Activated CD4-positive, alpha-beta T cell treated with anti-CD3 and anti-CD28 coated beads, Interleukin-2, amount 50 U/mL, for 16 hours (primary cell): ENCODE data around the gene EP400.
"Not testable (repeated sequence)": the region's sequence is repeated elsewhere in the genome, so short reads cannot be mapped to it uniquely, and the experiment has no call there.

Source experiments
- DNase-seq: peaks from one replicate; pipeline ENCODE4 v3.0.0-alpha.2; 2020

The EP400 gene

DNA sequence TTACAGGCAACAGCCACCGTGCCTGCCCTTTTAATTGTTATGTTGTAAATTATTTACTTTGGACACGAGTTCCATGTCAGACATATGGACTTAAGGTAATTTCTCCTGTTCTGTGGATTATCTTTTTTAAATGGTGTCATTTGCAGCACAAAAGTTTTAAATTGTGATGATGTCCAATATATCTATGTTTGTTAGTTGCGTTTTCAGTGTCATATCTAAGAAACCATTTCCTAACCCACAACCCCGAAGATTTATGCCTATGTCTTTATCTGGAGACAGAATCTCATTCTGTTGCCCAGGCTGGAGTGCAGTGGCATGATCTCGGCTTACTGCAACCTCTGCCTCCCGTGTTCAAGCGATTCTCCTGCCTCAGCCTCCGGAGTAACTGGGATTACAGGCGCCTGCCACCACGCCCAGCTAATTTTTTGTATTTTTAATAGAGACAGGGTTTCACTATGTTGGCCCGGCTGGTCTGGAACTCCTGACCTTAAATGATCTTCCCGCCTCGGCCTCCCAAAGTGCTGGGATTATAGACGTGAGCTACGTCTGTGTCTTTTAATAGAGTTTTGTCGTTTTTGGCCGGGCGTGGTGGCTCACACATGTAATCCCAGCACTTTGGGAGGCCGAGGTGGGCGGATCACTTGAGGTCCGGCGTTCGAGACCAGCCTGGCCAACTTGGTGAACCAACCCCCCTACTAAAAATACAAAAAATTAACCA, 870 bp upstream of the EP400 start:
- peak; percentile 25 for DNase-seq

DNA sequence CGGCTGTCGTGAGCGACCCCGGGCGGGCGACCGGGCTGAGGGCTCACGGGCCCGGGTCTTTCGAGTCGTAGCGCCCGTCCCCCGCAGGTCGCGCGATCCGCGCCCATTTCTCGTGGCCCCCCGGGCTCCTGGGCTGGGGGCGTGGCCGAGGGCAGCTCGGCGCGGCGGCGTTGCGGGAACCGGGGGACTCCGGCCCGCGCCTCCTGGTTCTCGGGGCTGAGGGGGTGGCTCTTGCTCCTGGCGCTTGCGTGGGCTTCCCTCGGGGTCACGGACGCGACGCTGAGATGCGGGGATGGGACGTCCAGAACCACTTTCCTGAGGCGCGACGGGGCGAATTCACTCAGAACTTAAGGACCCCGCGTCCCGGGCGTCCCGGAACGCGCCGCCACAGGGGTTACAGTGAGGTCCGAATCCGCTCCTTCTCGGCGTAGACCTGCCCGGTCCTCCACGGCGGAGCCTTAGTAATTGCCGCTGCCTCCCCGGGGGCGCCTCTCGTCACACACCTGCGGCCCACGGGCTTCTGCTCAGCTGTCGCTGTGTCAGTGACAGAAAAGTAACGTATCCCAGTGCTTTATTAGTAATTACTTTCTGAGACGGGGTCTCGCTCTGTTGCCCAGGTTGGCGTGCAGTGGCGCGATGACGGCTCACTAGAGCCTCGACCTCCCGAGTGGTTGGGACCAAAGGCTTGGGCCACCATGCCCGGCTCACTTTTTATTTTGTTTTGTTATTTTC, 606 bp downstream of the EP400 start:
- peak; percentile 37 for DNase-seq

DNA sequence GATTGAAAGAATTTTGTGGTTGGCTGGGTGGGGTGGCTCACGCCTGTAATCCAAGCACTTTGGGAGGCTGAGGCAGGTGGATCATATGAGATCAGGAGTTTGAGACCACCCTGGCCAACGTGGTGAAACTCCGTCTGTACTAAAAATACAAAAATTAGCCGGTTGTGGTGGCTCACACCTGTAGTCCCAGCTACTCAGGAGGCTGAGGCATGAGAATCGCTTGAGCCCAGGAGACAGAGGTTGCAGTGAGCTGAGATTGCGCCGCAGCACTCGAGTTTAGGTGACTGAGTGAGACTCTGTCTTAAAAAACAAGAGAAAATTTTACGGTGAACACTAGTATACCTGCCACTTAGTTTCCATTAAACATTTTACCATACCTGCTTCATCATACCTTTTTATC, 4.1 kb downstream of the EP400 start:
- not testable (repeated sequence) for DNase-seq

DNA sequence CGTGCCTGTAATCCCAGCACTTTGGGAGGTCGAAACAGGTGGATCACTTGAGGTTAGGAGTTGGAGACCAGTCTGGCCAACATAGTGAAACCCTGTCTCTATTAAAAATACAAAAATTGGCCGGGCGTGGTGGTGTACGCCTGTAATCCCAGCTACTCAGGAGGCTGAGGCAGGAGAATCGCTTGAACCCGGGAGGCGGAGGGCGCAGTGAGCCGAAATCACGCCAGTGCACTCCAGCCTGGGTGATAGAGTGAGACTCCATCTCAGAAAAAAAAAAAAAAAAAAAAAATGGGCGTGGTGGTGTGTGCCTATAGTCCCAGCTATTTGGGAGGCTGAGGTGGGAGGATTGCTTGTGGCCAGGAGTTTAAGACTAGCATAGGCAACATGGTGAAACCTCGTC, 4.7 kb downstream of the EP400 start:
- DNase-seq, result not testable (repeated sequence)

DNA sequence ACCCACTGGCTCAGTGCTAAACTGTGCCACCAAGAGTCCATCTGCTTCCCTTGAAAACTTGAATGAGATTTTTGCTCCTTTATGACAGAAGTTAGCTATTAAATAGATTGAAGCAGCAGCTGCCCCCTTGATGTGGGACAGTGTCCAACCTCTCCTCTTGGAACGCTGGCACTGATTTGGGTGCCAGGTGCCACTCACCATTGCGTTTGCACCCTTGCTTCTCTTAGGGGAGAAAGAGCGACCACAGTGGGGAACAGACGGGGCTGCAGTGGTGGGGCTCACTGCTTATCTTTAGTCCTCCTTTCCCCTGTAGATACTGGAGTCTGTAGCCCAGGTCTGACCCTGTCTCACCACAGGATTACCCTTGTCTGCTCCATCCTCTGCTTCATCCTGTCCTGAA, 9.4 kb downstream of the EP400 start:
- DNase-seq, result no peak

DNA sequence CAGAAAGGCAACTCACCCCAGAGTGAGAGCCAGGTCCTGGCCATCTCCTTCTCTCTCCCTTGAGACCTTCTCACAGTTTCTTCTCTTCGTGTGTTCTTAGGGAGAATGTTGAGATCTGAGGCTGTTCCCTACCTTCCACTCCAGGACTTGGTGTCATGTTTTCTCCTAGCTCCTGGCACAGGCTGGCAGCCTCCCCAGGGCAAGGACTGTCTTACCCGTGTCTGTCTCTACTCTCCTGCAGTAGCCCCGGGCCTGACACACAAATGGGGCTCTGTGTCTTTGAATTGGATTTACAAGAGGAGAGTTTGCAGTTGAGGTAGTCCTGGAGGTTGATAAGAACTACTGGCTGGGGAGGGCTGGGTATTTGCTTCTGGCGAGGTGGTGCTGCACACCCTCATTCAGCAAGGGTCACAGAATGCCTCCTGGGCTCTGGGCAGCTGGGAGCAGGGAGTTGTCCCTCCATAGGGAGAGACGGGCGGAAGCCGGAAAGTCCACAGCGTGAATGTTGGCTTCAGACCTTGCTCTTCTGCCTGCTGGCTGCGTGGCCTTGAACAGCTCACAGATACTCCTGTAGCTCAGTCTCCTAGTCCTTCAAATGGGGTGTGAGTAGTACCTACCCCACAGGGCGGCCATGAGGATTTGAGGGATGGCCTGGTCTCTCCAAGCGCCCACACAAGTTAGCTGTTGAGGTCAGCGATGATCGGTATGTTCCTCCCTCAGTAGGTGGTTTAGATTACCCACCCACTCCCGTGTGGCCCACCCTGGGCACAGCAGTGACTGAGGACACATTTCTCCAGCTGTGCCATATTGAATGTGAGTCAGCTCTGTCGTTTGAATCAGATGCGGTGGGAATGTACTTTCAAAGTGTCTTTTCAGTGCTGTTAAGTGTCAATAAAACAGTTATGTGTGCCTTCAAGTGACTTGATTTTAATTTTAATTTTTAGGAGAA, 10.2 kb downstream of the EP400 start:
- DNase-seq, result no peak

DNA sequence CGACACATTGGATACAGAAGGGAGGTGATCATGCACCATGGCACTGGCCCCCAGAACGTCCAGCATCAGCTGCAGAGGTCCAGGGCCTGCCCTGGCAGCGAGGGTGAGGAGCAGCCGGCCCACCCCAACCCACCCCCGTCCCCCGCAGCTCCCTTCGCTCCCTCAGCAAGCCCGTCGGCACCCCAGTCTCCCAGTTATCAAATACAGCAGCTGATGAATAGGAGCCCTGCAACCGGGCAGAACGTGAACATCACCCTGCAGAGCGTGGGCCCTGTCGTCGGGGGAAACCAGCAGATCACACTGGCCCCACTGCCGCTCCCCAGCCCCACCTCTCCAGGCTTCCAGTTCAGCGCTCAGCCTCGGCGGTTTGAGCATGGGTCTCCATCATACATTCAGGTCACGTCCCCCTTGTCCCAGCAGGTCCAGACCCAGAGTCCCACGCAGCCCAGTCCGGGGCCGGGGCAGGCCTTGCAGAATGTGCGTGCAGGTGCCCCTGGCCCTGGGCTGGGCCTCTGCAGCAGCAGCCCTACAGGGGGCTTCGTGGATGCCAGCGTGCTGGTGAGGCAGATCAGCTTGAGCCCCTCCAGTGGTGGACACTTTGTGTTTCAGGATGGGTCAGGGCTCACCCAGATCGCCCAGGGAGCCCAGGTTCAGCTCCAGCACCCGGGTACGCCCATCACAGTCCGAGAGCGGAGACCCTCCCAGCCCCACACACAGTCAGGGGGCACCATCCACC, 11.0 kb downstream of the EP400 start:
- DNase-seq, result not testable (repeated sequence)

DNA sequence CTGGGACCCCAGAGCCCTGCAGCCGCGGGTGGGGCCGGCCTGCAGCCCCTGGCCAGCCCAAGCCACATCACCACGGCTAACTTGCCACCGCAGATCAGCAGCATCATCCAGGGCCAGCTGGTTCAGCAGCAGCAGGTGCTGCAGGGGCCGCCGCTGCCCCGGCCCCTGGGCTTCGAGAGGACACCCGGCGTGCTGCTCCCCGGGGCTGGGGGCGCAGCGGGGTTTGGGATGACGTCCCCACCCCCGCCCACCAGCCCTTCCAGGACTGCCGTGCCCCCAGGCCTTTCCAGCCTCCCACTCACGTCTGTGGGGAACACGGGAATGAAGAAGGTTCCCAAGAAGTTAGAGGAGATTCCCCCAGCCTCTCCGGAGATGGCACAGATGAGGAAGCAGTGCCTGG, 11.6 kb downstream of the EP400 start:
- DNase-seq, result not testable (repeated sequence)

DNA sequence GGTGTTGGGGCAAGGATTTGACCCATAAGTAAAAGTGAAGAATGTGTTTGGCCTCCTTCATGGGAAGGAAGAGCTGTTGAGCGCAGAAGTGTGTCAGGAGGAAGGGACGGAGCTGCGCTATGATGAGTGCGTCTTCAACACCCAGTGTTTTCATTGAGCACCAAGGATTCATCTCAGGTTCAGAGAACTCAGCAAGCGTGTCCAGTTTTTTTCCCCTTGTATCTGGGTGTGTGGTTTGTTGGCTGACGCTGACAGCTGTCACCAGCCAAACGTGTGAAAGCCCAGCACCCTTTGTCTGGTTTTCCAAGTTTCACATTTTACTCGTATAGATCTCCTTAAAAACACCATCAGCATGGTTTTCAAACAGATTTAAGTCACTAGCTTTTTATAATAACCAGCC, 12.3 kb downstream of the EP400 start:
- no peak for DNase-seq

DNA sequence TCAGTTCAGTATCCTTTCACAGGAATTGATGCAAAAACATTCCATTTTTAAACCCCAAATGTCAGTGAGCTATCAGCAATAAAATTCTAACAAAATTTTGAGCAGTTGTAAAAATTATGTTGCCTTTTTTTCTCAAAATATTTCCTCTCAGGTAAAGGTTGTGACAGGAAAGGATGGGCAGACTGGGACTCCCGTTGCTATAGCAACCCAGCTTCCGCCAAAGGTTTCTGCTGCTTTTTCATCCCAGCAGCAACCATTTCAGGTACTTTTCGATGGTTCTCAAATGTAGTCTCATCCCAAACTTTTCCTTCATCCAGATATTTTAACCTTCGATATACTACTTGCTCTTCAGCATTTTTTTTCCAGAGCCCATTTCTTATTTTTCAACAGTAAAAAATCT, 13.6 kb downstream of the EP400 start:
- DNase-seq, result no peak

DNA sequence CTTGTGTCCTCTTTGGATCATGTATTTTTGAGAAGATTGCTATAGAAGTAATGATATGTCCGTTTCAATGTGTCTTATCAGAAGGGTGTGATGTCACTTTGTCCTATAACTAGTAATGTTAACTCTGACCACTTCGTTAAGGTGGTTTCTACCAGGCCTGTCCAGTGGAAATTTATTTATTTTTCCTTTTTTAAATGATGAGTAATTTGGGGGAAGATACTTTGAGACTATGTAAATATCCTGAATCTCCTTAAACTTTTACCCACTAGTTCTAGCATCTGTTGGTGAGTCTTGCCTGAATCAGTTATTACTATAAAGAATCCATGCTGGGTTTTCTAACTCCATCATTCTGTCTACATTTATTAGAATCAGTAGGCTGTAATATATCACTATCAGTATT, 15.3 kb downstream of the EP400 start:
- no peak for DNase-seq

DNA sequence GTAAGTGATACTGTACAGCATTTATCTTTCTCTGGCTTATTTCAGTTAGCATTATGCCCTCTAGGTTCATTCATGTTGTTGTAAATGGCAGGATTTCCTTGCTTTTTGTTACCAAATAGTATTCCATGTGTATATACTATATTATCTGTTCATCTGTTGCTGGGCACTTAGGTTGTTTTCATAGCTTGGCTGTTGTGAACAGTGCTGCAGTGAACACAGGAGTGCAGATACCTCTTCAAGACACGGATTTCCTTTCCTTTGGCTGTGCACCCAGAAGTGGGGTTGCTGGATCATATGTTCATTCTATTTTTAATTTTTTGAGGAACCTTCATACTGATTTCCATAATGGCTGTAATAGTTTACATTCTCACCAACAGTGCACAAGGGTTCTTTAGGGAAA, 21.5 kb downstream of the EP400 start:
- no peak for DNase-seq

DNA sequence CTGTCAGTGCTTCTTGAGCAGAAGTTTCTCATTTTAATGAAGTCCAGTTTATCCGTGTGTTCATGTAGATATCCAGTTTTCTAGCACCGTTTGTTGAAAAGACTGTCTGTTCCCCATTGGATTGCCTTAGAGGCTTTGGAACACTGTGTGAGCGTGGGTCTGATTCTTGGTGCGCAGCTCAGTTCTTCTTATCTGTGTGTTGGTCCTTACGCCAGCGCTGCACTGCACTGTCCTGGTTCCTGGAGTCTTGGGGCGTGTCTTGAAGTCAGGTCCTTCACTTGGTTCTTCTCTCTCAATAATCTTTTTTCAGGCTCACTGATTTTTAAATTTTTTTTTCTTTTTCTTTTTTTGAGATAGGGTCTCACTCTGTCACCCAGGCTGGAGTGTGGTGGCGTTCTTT, 25.5 kb downstream of the EP400 start:
- no peak for DNase-seq

DNA sequence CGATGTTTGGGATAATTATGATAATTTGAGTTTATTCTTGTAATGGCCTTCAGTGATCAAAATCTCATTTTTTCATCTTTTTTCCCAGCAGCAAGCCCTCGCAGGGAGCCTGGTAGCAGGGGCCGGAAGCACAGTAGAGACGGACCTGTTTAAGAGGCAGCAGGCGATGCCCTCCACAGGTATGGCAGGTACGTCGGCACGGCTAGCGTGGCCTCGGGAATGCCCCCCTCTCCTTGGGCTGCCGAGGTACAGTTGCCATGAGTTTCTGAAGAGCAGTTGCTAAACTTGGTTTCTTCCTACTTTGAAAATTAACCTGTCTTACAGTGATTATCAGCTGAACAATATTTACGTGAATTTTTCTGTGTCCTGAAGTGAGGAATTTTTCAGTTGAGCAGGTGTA, 29.9 kb downstream of the EP400 start:
- no peak for DNase-seq

DNA sequence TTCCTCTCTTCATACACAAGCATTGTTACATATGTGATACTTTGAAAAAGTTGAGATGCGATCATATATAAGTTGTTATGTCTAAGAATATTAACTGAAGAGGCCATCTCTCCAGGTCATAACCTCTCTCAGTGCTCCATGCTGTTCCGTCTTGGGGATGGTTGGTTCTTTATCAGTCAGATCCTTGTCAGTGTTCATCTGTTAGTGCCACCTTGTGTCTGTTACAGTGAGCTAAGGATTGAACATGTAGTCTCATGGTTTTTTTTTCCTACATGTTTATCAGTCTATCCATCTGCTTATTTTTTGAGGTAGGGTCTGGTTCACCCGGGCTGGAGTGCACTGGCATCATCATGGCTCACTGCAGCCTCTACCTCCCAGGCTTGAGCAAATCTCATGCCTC, 30.5 kb downstream of the EP400 start:
- no peak for DNase-seq

DNA sequence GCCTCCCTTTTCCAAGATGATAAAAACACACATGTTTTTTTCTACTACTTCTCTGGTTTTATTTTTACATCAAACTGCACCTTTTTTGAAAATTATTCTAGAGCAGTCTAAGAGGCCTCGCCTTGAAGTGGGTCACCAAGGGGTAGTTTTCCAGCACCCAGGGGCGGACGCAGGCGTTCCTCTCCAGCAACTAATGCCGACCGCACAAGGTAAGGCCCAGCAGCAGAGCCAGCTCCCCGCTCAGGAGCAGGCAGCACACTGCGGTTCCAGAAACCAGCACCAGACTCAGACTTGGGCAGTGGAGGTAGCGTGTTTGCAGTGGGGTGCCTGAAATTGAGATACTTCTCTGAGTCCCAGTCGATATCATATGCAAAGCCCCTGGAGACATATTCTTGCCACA, 31.6 kb downstream of the EP400 start:
- DNase-seq, result no peak

DNA sequence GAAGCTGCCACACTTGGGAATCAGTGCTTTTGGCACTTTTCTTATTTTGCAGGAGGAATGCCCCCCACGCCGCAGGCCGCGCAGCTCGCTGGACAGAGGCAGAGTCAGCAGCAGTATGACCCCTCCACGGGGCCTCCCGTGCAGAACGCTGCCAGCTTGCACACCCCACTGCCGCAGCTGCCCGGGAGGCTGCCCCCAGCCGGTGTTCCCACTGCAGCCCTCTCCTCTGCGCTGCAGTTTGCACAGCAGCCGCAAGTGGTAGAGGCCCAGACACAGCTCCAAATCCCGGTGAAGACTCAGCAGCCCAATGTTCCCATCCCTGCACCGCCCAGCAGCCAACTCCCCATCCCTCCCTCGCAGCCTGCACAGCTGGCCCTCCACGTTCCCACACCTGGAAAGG, 32.3 kb downstream of the EP400 start:
- no peak for DNase-seq

DNA sequence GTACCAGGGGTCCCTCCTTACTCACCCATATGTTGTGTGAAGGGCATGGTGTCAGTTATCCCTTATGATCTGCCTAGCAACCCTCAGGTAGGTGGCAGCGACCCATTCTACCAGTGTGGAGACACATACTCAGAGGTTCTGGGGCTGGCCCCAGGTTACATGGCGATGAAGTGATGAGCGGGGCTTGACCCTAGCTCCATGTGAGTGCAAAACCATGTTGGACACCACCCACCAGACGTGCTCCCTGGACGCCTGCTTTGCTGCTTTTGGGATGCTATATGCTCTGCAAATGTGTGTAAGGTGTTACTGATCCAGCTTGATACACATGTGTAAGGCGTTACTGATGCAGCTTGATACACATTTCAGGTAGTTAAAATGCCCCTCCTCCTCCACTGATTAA, 33.3 kb downstream of the EP400 start:
- no peak for DNase-seq

DNA sequence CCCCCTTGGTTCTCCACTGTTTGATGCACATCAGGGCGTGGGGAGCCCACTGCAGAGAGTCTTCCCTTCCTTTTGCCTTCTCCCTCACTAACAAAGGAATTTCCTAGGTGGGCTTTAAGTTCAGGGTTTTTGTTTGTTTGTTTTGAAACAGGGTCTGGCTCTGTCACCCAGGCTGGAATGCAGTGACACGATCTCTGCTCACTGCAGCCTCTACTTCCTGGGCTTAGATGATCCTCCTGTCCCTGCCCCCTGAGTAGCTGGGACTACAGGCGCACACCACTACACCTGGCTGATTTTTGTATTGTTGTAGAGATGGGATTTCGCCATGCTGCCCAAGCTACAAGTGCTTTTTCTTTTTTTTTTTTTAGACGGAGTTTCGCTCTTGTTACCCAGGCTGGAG, 33.8 kb downstream of the EP400 start:
- DNase-seq, result no peak

DNA sequence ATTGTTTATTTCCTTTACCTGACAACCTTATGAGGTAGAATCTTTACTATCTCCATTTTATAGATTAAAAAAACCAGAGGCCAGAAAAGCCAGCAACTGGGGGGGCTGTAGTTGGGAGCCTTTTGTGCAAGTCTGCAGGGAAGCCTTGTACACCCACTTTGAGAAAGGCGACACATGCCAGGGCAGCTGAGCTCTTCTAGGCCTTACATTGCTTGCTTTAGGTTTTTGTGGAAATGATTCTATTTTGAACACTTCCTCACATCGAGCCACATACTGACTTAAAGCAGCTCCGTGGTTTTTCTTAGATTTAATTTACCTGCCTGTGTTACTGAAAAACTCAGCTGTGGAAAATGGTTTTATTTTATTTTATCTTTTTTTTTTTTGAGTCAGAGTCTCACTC, 34.6 kb downstream of the EP400 start:
- DNase-seq, result no peak

DNA sequence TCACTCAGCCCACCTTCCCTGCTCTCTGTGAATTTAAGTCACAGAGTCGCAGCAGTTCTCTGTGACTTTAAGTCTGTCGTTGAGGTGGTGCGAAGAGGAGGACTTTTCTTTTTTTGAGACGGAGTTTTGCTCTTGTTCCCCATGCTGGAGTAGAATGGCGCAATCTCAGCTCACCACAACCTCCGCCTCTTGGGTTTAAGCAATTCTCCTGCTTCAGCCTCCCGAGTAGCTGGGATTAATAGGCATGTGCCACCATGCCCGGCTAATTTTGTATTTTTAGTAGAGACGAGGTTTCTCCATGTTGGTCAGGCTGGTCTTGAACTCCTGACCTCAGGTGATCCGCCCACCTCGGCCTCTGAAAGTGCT, 35.8 kb downstream of the EP400 start:
- DNase-seq, result not testable (repeated sequence)

DNA sequence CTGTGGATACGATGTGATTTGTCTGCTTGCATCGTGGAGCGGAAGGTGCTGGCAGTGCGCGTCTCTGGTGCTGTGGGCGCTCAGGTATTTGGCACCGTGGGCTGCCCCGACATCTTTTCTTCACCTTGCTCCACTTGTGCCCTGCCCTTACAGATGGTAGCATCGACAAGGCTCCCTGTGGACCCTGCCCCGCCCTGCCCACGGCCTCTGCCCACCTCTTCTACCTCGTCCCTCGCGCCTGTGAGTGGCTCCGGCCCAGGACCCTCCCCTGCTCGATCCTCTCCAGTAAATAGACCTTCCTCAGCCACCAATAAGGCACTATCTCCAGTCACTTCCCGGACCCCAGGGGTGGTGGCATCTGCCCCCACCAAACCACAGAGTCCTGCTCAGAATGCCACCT, 36.6 kb downstream of the EP400 start:
- no peak for DNase-seq

DNA sequence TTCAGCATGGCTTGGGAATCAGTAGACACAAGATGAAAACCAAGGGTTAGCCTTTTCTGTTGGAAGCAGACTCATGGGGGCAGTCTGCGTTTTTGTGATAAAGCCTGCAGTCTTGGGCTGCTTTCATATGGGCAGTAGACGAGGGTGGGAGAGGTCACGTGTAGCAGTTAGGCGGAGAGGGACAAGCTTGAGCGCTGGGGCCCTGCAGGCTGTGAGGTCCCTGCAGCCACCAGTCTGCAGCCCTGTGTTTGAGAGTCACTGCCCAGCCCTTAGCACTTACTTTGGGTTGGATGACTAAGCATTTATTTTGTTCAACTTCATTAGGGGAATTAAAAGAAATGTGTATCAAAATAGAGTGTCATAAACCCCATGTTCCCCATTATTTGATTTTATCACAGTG, 37.2 kb downstream of the EP400 start:
- no peak for DNase-seq
